CD4-positive, CD25-positive, alpha-beta regulatory T cell (primary cell): ENCODE data around the gene MYO18B. TPM values are rescaled to one million over a fixed set of nuclear protein-coding genes. Genes with fewer than 3 reads are reported as not detected.

Experiments
- ATAC-seq, 2 donors: fragments of 150-1000 bp; cut with Tn5 transposase; one replicate each; pipeline ENCODE4 v1.10.0; 2021; ENCODE audit warnings: low read depth in 2 of 2, moderate number of reproducible peaks in 2 of 2, moderate library complexity in 1 of 2
- DNase-seq, 3 donors: peaks; one replicate each; pipeline versions ENCODE4 v3.0.0 to v3.0.0-alpha.2; 2012 to 2022; ENCODE audit warnings: mixed read lengths in 1 of 3
- H3K27ac ChIP-seq: one replicate; pipeline ENCODE4 v1.7.0; 2013; ENCODE audit warnings: mild to moderate bottlenecking, low read length; ENCODE audit not compliant: insufficient read depth, poor library complexity, severe bottlenecking
- H3K27me3 ChIP-seq: one replicate; pipeline ENCODE4 v1.7.0; 2013; ENCODE audit warnings: low read length; ENCODE audit not compliant: control insufficient read depth, insufficient read depth
- H3K36me3 ChIP-seq: one replicate; pipeline ENCODE4 v1.7.0; 2013; ENCODE audit warnings: mild to moderate bottlenecking, low read length, moderate library complexity; ENCODE audit not compliant: control insufficient read depth, insufficient read depth
- H3K4me1 ChIP-seq: 2 replicates; pipeline ENCODE4 v1.7.0; 2013; ENCODE audit warnings: mild to moderate bottlenecking, low read length; ENCODE audit not compliant: insufficient read depth, control insufficient read depth, poor library complexity, severe bottlenecking
- H3K4me3 ChIP-seq: one replicate; pipeline ENCODE4 v1.7.0; 2013; ENCODE audit warnings: low read depth, mild to moderate bottlenecking, low read length, moderate library complexity
- H3K9me3 ChIP-seq, 2 experiments: 1 replicate in 1 of 2; 2 replicates in 1 of 2; pipeline ENCODE4 v1.7.0; 2013; ENCODE audit warnings: low read length in 2 of 2, mild to moderate bottlenecking in 1 of 2, moderate library complexity in 1 of 2; ENCODE audit not compliant: control insufficient read depth in 2 of 2
- H3K27ac Mint-ChIP-seq, 3 donors: one replicate each; pipeline ENCODE4 v1.8.0; 2020 to 2022; ENCODE audit warnings: mild to moderate bottlenecking in 3 of 3, mixed read lengths in 3 of 3, moderate library complexity in 2 of 3
- H3K27me3 Mint-ChIP-seq: one replicate; pipeline ENCODE4 v1.8.0; 2022; ENCODE audit warnings: mild to moderate bottlenecking, mixed read lengths
- H3K36me3 Mint-ChIP-seq: one replicate; pipeline ENCODE4 v1.8.0; 2020; ENCODE audit warnings: mixed read lengths
- H3K4me1 Mint-ChIP-seq, 4 donors: one replicate each; pipeline ENCODE4 v1.8.0; 2020 to 2022; ENCODE audit warnings: mixed read lengths in 4 of 4, mild to moderate bottlenecking in 1 of 4
- H3K4me3 Mint-ChIP-seq, 4 donors: one replicate each; pipeline ENCODE4 v1.8.0; 2020 to 2022; ENCODE audit warnings: mild to moderate bottlenecking in 4 of 4, mixed read lengths in 4 of 4, moderate library complexity in 3 of 4
- H3K9me3 Mint-ChIP-seq, 7 donors: one replicate each; pipeline ENCODE4 v1.8.0; 2020 to 2022; ENCODE audit warnings: mixed read lengths in 7 of 7, mild to moderate bottlenecking in 3 of 7, moderate library complexity in 2 of 7
- polyA plus RNA-seq, 4 donors: library from polyadenylated mRNA; unstranded; fragments of 300-500 nt; fragmentation: Illumina TruSeq; gene quantifications; one replicate each; pipeline ENCODE4 v1.2.3, GENCODE V29; 2021
- total RNA-seq: library from RNA; stranded (reverse); gene quantifications from one replicate; pipeline ENCODE4 v1.2.3, GENCODE V29; 2022

The MYO18B gene
- total and polyA plus RNA-seq, 5 donors from 2014 or later = 0.27 to 0.35 TPM; not detected in 3

GRCh38 chr22:25770333-25770732 is 28.3 kb downstream of the MYO18B start:
- no peak overlapping the region for H3K27ac Mint-ChIP-seq

DNA sequence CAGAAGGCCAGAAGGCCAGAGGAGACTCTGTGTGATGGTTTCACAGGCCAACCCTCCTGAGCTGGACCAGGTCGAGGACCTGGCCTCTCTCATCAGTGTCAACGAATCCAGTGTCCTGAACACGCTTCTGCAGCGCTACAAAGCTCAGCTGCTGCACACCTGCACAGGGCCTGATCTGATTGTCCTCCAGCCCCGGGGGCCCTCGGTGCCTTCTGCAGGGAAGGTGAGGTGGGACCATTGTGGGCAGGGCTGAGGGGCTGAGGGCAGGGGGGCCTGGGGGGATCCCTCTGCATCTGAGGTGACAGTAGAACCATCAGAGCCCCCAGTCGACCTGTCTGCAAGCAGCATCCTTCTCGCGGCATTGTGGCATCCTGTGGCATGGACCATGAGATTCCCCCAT is 30.3 kb downstream of the MYO18B start:
- no peak for ATAC-seq
- no peak overlapping the region for H3K27ac Mint-ChIP-seq
- H3K36me3 Mint-ChIP-seq = peaks cover 3% of the 10 kb centered on the region
- Histone ChIP-seq H3K4me3 (no peak overlapping the region), H3K9me3 (no peaks in the 10 kb centered on the region), H3K36me3 (no peaks in the 10 kb centered on the region), H3K27ac (no peak overlapping the region), H3K4me1 (no peaks in the 10 kb centered on the region), H3K27me3 (no peaks in the 10 kb centered on the region)
- DNase-seq = no peak
- peaks cover 0 to 1% (median 0%) of the 10 kb centered on the region in 7 donors for H3K9me3 Mint-ChIP-seq
- H3K27me3 Mint-ChIP-seq = no peaks in the 10 kb centered on the region
- peaks cover 0 to 12% (median 5%) of the 10 kb centered on the region in 4 donors for H3K4me1 Mint-ChIP-seq
- no peak overlapping the region for H3K4me3 Mint-ChIP-seq

More at GRCh38 chr22:25770333-25770732, 28.3 kb downstream of the MYO18B start:
- Histone ChIP-seq H3K27ac (no peak overlapping the region), H3K27me3 (no peaks in the 10 kb centered on the region), H3K36me3 (no peaks in the 10 kb centered on the region), H3K9me3 (peaks cover 10 to 15% of the 10 kb centered on the region in 2 experiments), H3K4me3 (no peak overlapping the region), H3K4me1 (no peaks in the 10 kb centered on the region)
- H3K27me3 Mint-ChIP-seq = no peaks in the 10 kb centered on the region
- peaks cover 13% of the 10 kb centered on the region for H3K36me3 Mint-ChIP-seq
- H3K9me3 Mint-ChIP-seq = peaks cover 0 to 15% (median 9%) of the 10 kb centered on the region in 7 donors
- no peak for DNase-seq
- peaks cover 0 to 12% (median 5%) of the 10 kb centered on the region in 4 donors for H3K4me1 Mint-ChIP-seq
- ATAC-seq = no peak
- H3K4me3 Mint-ChIP-seq = no peak overlapping the region

DNA sequence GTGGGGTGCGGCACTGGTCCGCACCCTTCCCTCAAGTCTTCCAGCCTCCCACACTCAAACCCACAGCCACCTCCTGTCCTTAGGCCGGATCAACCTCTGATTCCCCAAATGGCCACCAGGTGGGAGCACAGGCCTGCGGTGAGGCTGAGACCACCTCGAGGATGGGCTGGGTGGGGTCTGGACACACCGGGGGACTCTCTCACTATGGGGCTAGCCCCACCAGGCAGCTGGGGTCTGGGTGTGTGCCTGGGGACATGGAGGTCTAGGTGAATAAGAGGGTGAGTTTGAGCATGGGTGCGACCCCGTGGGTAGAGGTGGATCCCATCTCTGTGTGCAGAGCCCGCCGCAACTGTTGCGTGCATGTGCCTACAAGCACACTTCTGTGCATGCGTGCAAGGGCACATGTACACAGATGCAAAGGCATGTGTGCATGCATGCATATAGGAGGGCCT is 32.6 kb downstream of the MYO18B start:
- no peak overlapping the region for H3K27ac Mint-ChIP-seq
- H3K9me3 ChIP-seq = no peaks in the 10 kb centered on the region
- ATAC-seq (no peak), DNase-seq (no peak)
- H3K4me1 ChIP-seq = no peaks in the 10 kb centered on the region
- H3K36me3 Mint-ChIP-seq = peaks cover 3% of the 10 kb centered on the region
- no peak overlapping the region for H3K27ac ChIP-seq
- H3K36me3 ChIP-seq = no peaks in the 10 kb centered on the region
- H3K9me3 Mint-ChIP-seq = no peaks in the 10 kb centered on the region
- H3K4me3 ChIP-seq = no peak overlapping the region
- no peak overlapping the region for H3K4me3 Mint-ChIP-seq
- H3K27me3 Mint-ChIP-seq = no peaks in the 10 kb centered on the region
- no peaks in the 10 kb centered on the region for H3K27me3 ChIP-seq
- peaks cover 0 to 7% (median 6%) of the 10 kb centered on the region in 4 donors for H3K4me1 Mint-ChIP-seq

GRCh38 chr22:25775531-25775930 is 33.5 kb downstream of the MYO18B start:
- Mint-ChIP-seq H3K36me3 (peaks cover 3% of the 10 kb centered on the region), H3K27ac (no peak overlapping the region), H3K4me1 (peaks cover 0 to 7% (median 6%) of the 10 kb centered on the region in 4 donors), H3K9me3 (no peaks in the 10 kb centered on the region), H3K27me3 (no peaks in the 10 kb centered on the region), H3K4me3 (no peak overlapping the region)
- Histone ChIP-seq H3K4me3 (no peak overlapping the region), H3K36me3 (no peaks in the 10 kb centered on the region), H3K27ac (no peak overlapping the region), H3K27me3 (no peaks in the 10 kb centered on the region), H3K9me3 (no peaks in the 10 kb centered on the region), H3K4me1 (no peaks in the 10 kb centered on the region)
- ATAC-seq = no peak
- no peak for DNase-seq

GRCh38 chr22:25777411-25777810 is 35.4 kb downstream of the MYO18B start:
- H3K27me3 ChIP-seq = no peaks in the 10 kb centered on the region
- no peak overlapping the region for H3K27ac ChIP-seq
- H3K36me3 Mint-ChIP-seq = peaks cover 3% of the 10 kb centered on the region
- no peak overlapping the region for H3K4me3 Mint-ChIP-seq
- no peaks in the 10 kb centered on the region for H3K4me1 ChIP-seq
- ATAC-seq (no peak), DNase-seq (no peak)
- H3K27ac Mint-ChIP-seq = no peak overlapping the region
- H3K4me1 Mint-ChIP-seq = peaks cover 0 to 7% (median 6%) of the 10 kb centered on the region in 4 donors
- no peaks in the 10 kb centered on the region for H3K9me3 ChIP-seq
- H3K27me3 Mint-ChIP-seq = no peaks in the 10 kb centered on the region
- H3K36me3 ChIP-seq = no peaks in the 10 kb centered on the region
- H3K9me3 Mint-ChIP-seq = no peaks in the 10 kb centered on the region
- H3K4me3 ChIP-seq = no peak overlapping the region

GRCh38 chr22:25777870-25778269 is 35.9 kb downstream of the MYO18B start:
- Histone ChIP-seq H3K27me3 (no peaks in the 10 kb centered on the region), H3K36me3 (no peaks in the 10 kb centered on the region), H3K4me1 (no peaks in the 10 kb centered on the region), H3K27ac (no peak overlapping the region), H3K9me3 (no peaks in the 10 kb centered on the region), H3K4me3 (no peak overlapping the region)
- no peak overlapping the region for H3K27ac Mint-ChIP-seq
- peaks cover 0 to 5% (median 3%) of the 10 kb centered on the region in 4 donors for H3K4me1 Mint-ChIP-seq
- peaks cover 3% of the 10 kb centered on the region for H3K36me3 Mint-ChIP-seq
- ATAC-seq (no peak), DNase-seq (peak in 1 of 3 donors; percentile 63)
- no peak overlapping the region for H3K4me3 Mint-ChIP-seq
- no peaks in the 10 kb centered on the region for H3K9me3 Mint-ChIP-seq
- H3K27me3 Mint-ChIP-seq = no peaks in the 10 kb centered on the region

GRCh38 chr22:25779426-25779825 is 37.4 kb downstream of the MYO18B start:
- Histone ChIP-seq H3K27ac (no peak overlapping the region), H3K4me3 (no peak overlapping the region), H3K27me3 (no peaks in the 10 kb centered on the region), H3K9me3 (no peaks in the 10 kb centered on the region), H3K36me3 (no peaks in the 10 kb centered on the region), H3K4me1 (no peaks in the 10 kb centered on the region)
- no peak overlapping the region for H3K4me3 Mint-ChIP-seq
- H3K27ac Mint-ChIP-seq = no peak overlapping the region
- no peaks in the 10 kb centered on the region for H3K36me3 Mint-ChIP-seq
- H3K9me3 Mint-ChIP-seq = no peaks in the 10 kb centered on the region
- H3K27me3 Mint-ChIP-seq = peaks cover 9% of the 10 kb centered on the region
- peaks cover 0 to 2% (median 0%) of the 10 kb centered on the region in 4 donors for H3K4me1 Mint-ChIP-seq
- no peak for ATAC-seq
- DNase-seq = no peak

GRCh38 chr22:25779890-25780289 is 37.9 kb downstream of the MYO18B start:
- no peak overlapping the region for H3K27ac ChIP-seq

More at GRCh38 chr22:25779890-25780289, 37.9 kb downstream of the MYO18B start:
- no peaks in the 10 kb centered on the region for H3K27me3 ChIP-seq
- no peak for ATAC-seq
- H3K9me3 ChIP-seq = no peaks in the 10 kb centered on the region
- H3K36me3 ChIP-seq = no peaks in the 10 kb centered on the region
- Mint-ChIP-seq H3K27me3 (peaks cover 9% of the 10 kb centered on the region), H3K27ac (no peak overlapping the region), H3K36me3 (no peaks in the 10 kb centered on the region), H3K4me1 (peaks cover 0 to 2% (median 0%) of the 10 kb centered on the region in 4 donors), H3K4me3 (no peak overlapping the region), H3K9me3 (no peaks in the 10 kb centered on the region)
- no peak for DNase-seq
- H3K4me1 ChIP-seq = no peaks in the 10 kb centered on the region
- H3K4me3 ChIP-seq = no peak overlapping the region
